BE2C (cell line): ENCODE data around the gene OR2B2. TPM values are rescaled to one million over a fixed set of nuclear protein-coding genes. Genes with fewer than 3 reads are reported as not detected.
"Not testable (repeated sequence)": the region's sequence is repeated elsewhere in the genome, so short reads cannot be mapped to it uniquely, and the experiment has no call there.

Experiments
- DNase-seq: peaks from one replicate; pipeline ENCODE4 v3.0.0-alpha.2; 2020
- H3K27me3 ChIP-seq: fragments of 250-450 bp; sonication (Bioruptor Pico); 2 replicates; pipeline ENCODE4 v1.5.1; 2020; ENCODE audit warnings: mild to moderate bottlenecking
- H3K36me3 ChIP-seq: fragments of 250-450 bp; sonication (Bioruptor Pico); 2 replicates; pipeline ENCODE4 v1.5.1; 2020; ENCODE audit warnings: mild to moderate bottlenecking
- H3K4me1 ChIP-seq: fragments of 250-450 bp; sonication (Bioruptor Pico); 2 replicates; pipeline ENCODE4 v1.5.1; 2020
- H3K4me3 ChIP-seq: 2 replicates; pipeline ENCODE4 v1.5.1; 2011; ENCODE audit warnings: low read depth, low read length
- H3K9me3 ChIP-seq: fragments of 250-450 bp; sonication (Bioruptor Pico); 2 replicates; pipeline ENCODE4 v1.5.1; 2020
- CTCF ChIP-seq: IDR thresholded peaks from 2 replicates; pipeline ENCODE4 v1.5.1; 2012; ENCODE audit warnings: mild to moderate bottlenecking, low read depth, low read length
- polyA plus RNA-seq: library from polyadenylated mRNA; unstranded; fragments of >200 nt; gene quantifications from one replicate; pipeline ENCODE4 v1.2.1, GENCODE V29; 2012; ENCODE audit warnings: low read depth, missing spikeins; ENCODE audit not compliant: insufficient read length, insufficient read depth

OR2B2 gene
- not detected for polyA plus RNA-seq

GRCh38 chr6:27911956-27912446 lies at the start of gene OR2B2:
OR2B2 (minus strand) TSS chr6:27912396; CDS start chr6:27912319, 77 bp downstream.
- Histone ChIP-seq H3K9me3 (no peaks in the 10 kb centered on the region), H3K36me3 (no peaks in the 10 kb centered on the region), H3K27me3 (peaks cover 13% of the 10 kb centered on the region), H3K4me3 (no peak within 1 kb of the TSS), H3K4me1 (no peaks in the 10 kb centered on the region)
- DNase-seq, result no peak
- no peak for TF ChIP-seq CTCF

- Histone ChIP-seq H3K4me3 (no peak overlapping the region), H3K27me3 (peaks cover 22% of the 10 kb centered on the region), H3K9me3 (no peaks in the 10 kb centered on the region), H3K36me3 (no peaks in the 10 kb centered on the region), H3K4me1 (no peaks in the 10 kb centered on the region)
- TF ChIP-seq CTCF, result no peak
- no peak for DNase-seq
Measured at GRCh38 chr6:27957516-27957915, 45.3 kb upstream of the OR2B2 start.

GRCh38 chr6:27956941-27957340 lies 44.7 kb upstream of the OR2B2 start, which contains the start of gene OR2B6:
OR2B6 (plus strand) TSS chr6:27957241; CDS start chr6:27957241, 0 bp downstream.
- Histone ChIP-seq H3K9me3 (no peaks in the 10 kb centered on the region), H3K36me3 (no peaks in the 10 kb centered on the region), H3K4me3 (no peak within 1 kb of the TSS), H3K27me3 (peaks cover 28% of the 10 kb centered on the region), H3K4me1 (no peaks in the 10 kb centered on the region)
- TF ChIP-seq CTCF, result no peak
- no peak for DNase-seq

GRCh38 chr6:27951040-27951439 lies 38.8 kb upstream of the OR2B2 start:
- Histone ChIP-seq H3K4me3 (no peak overlapping the region), H3K36me3 (no peaks in the 10 kb centered on the region), H3K9me3 (no peaks in the 10 kb centered on the region), H3K27me3 (peaks cover 22% of the 10 kb centered on the region), H3K4me1 (no peaks in the 10 kb centered on the region)
- no peak for TF ChIP-seq CTCF
- no peak for DNase-seq

GRCh38 chr6:27948237-27948636 lies 36.0 kb upstream of the OR2B2 start:
- Histone ChIP-seq H3K4me3 (no peak overlapping the region), H3K4me1 (no peaks in the 10 kb centered on the region), H3K27me3 (peaks cover 15% of the 10 kb centered on the region), H3K9me3 (no peaks in the 10 kb centered on the region), H3K36me3 (no peaks in the 10 kb centered on the region)
- TF ChIP-seq CTCF, result no peak
- no peak for DNase-seq

GRCh38 chr6:27943072-27943471 lies 30.9 kb upstream of the OR2B2 start:
- not testable (repeated sequence) for H3K36me3 ChIP-seq, H3K4me3 ChIP-seq, H3K4me1 ChIP-seq, H3K9me3 ChIP-seq, H3K27me3 ChIP-seq, DNase-seq

GRCh38 chr6:27940766-27941165 lies 28.6 kb upstream of the OR2B2 start:
- Histone ChIP-seq H3K27me3 (peaks cover 18% of the 10 kb centered on the region), H3K4me1 (no peaks in the 10 kb centered on the region), H3K9me3 (no peaks in the 10 kb centered on the region), H3K36me3 (no peaks in the 10 kb centered on the region), H3K4me3 (no peak overlapping the region)
- no peak for TF ChIP-seq CTCF
- DNase-seq, result no peak
